Stimulated activated naive CD8-positive, alpha-beta T cell treated with anti-CD3 and anti-CD28 coated beads, Interleukin-15, Interleukin-2, amounts not matched to agents 100 ng/mL and 50 ng/mL, for 24 hours (primary cell): ENCODE data around the gene CACNG4.

Experiments
- H3K27ac Mint-ChIP-seq: one replicate; pipeline ENCODE4 v1.8.0; 2021; ENCODE audit warnings: mild to moderate bottlenecking, mixed read lengths
- H3K27me3 Mint-ChIP-seq: one replicate; pipeline ENCODE4 v1.8.0; 2021; ENCODE audit warnings: mixed read lengths
- H3K36me3 Mint-ChIP-seq: one replicate; pipeline ENCODE4 v1.8.0; 2021; ENCODE audit warnings: low read depth, mixed read lengths
- H3K4me1 Mint-ChIP-seq: one replicate; pipeline ENCODE4 v1.8.0; 2021; ENCODE audit warnings: low read depth, mixed read lengths
- H3K4me3 Mint-ChIP-seq: one replicate; pipeline ENCODE4 v1.8.0; 2021; ENCODE audit warnings: mild to moderate bottlenecking, mixed read lengths
- H3K9me3 Mint-ChIP-seq: one replicate; pipeline ENCODE4 v1.8.0; 2021; ENCODE audit warnings: mixed read lengths

The CACNG4 gene

GRCh38 chr17:66963909-66964771 is at the start of gene CACNG4:
Gene CACNG4, plus strand, starts transcription at chr17:66964707. Its CDS starts 205 bp downstream, at chr17:66964912.
- no peaks in the 10 kb centered on the region for H3K9me3 Mint-ChIP-seq
- peaks cover 7% of the 10 kb centered on the region for H3K4me1 Mint-ChIP-seq
- peak within 1 kb of the TSS; percentile 63 for H3K4me3 Mint-ChIP-seq
- peaks cover 52% of the 10 kb centered on the region for H3K27me3 Mint-ChIP-seq
- no peak within 1 kb of the TSS for H3K27ac Mint-ChIP-seq
- no peaks in the 10 kb centered on the region for H3K36me3 Mint-ChIP-seq

- Mint-ChIP-seq H3K4me3 (no peak overlapping the region), H3K27me3 (peaks cover 13% of the 10 kb centered on the region), H3K9me3 (no peaks in the 10 kb centered on the region), H3K4me1 (no peaks in the 10 kb centered on the region), H3K27ac (no peak overlapping the region), H3K36me3 (no peaks in the 10 kb centered on the region)
These were observed 49.3 kb upstream of the CACNG4 start for GRCh38 chr17:66915204-66915611.

GRCh38 chr17:66915792-66916191 is 48.7 kb upstream of the CACNG4 start:
- H3K9me3 Mint-ChIP-seq = no peaks in the 10 kb centered on the region
- H3K36me3 Mint-ChIP-seq = no peaks in the 10 kb centered on the region
- peaks cover 13% of the 10 kb centered on the region for H3K27me3 Mint-ChIP-seq
- H3K27ac Mint-ChIP-seq = no peak overlapping the region
- no peak overlapping the region for H3K4me3 Mint-ChIP-seq
- no peaks in the 10 kb centered on the region for H3K4me1 Mint-ChIP-seq

GRCh38 chr17:66916946-66917345 is 47.6 kb upstream of the CACNG4 start:
- H3K27ac Mint-ChIP-seq = no peak overlapping the region
- peaks cover 17% of the 10 kb centered on the region for H3K27me3 Mint-ChIP-seq
- no peak overlapping the region for H3K4me3 Mint-ChIP-seq
- no peaks in the 10 kb centered on the region for H3K4me1 Mint-ChIP-seq
- peaks cover 4% of the 10 kb centered on the region for H3K36me3 Mint-ChIP-seq
- peaks cover 5% of the 10 kb centered on the region for H3K9me3 Mint-ChIP-seq

GRCh38 chr17:66918896-66919295 is 45.6 kb upstream of the CACNG4 start:
- Mint-ChIP-seq H3K27ac (no peak overlapping the region), H3K36me3 (peaks cover 4% of the 10 kb centered on the region), H3K4me3 (no peak overlapping the region), H3K9me3 (peaks cover 7% of the 10 kb centered on the region), H3K4me1 (no peaks in the 10 kb centered on the region), H3K27me3 (peaks cover 19% of the 10 kb centered on the region)

- Mint-ChIP-seq H3K4me3 (no peak overlapping the region), H3K27ac (no peak overlapping the region), H3K36me3 (peaks cover 4% of the 10 kb centered on the region), H3K9me3 (peaks cover 7% of the 10 kb centered on the region), H3K27me3 (peaks cover 26% of the 10 kb centered on the region), H3K4me1 (no peaks in the 10 kb centered on the region)
These were observed 44.1 kb upstream of the CACNG4 start for GRCh38 chr17:66920435-66920834.

GRCh38 chr17:66920950-66921349 is 43.6 kb upstream of the CACNG4 start:
- no peak overlapping the region for H3K27ac Mint-ChIP-seq
- peaks cover 25% of the 10 kb centered on the region for H3K27me3 Mint-ChIP-seq
- no peaks in the 10 kb centered on the region for H3K4me1 Mint-ChIP-seq
- peaks cover 4% of the 10 kb centered on the region for H3K36me3 Mint-ChIP-seq
- H3K9me3 Mint-ChIP-seq = peaks cover 7% of the 10 kb centered on the region
- no peak overlapping the region for H3K4me3 Mint-ChIP-seq

GRCh38 chr17:66923886-66924285 is 40.6 kb upstream of the CACNG4 start:
- H3K27me3 Mint-ChIP-seq = peaks cover 41% of the 10 kb centered on the region
- H3K36me3 Mint-ChIP-seq = peaks cover 4% of the 10 kb centered on the region
- H3K9me3 Mint-ChIP-seq = peaks cover 7% of the 10 kb centered on the region
- no peak overlapping the region for H3K4me3 Mint-ChIP-seq
- H3K4me1 Mint-ChIP-seq = no peaks in the 10 kb centered on the region
- H3K27ac Mint-ChIP-seq = no peak overlapping the region

GRCh38 chr17:66925811-66926500 is 38.6 kb upstream of the CACNG4 start:
- Mint-ChIP-seq H3K27ac (no peak overlapping the region), H3K4me1 (no peaks in the 10 kb centered on the region), H3K4me3 (no peak overlapping the region), H3K27me3 (peaks cover 48% of the 10 kb centered on the region), H3K36me3 (peaks cover 4% of the 10 kb centered on the region), H3K9me3 (peaks cover 7% of the 10 kb centered on the region)

- H3K4me1 Mint-ChIP-seq = no peaks in the 10 kb centered on the region
- H3K4me3 Mint-ChIP-seq = no peak overlapping the region
- no peaks in the 10 kb centered on the region for H3K36me3 Mint-ChIP-seq
- no peak overlapping the region for H3K27ac Mint-ChIP-seq
- H3K27me3 Mint-ChIP-seq = peaks cover 43% of the 10 kb centered on the region
- H3K9me3 Mint-ChIP-seq = no peaks in the 10 kb centered on the region
These were observed 35.6 kb upstream of the CACNG4 start for GRCh38 chr17:66928949-66929348.

GRCh38 chr17:66929591-66929990 is 34.9 kb upstream of the CACNG4 start:
- Mint-ChIP-seq H3K4me3 (no peak overlapping the region), H3K27ac (no peak overlapping the region), H3K27me3 (peaks cover 37% of the 10 kb centered on the region), H3K9me3 (peaks cover under 1% of the 10 kb centered on the region), H3K36me3 (no peaks in the 10 kb centered on the region), H3K4me1 (no peaks in the 10 kb centered on the region)

- peaks cover 5% of the 10 kb centered on the region for H3K9me3 Mint-ChIP-seq
- peaks cover 37% of the 10 kb centered on the region for H3K27me3 Mint-ChIP-seq
- no peak overlapping the region for H3K4me3 Mint-ChIP-seq
- no peaks in the 10 kb centered on the region for H3K4me1 Mint-ChIP-seq
- no peaks in the 10 kb centered on the region for H3K36me3 Mint-ChIP-seq
- no peak overlapping the region for H3K27ac Mint-ChIP-seq
These were observed 33.6 kb upstream of the CACNG4 start for GRCh38 chr17:66930933-66931332.

- Mint-ChIP-seq H3K4me1 (no peaks in the 10 kb centered on the region), H3K9me3 (peaks cover 5% of the 10 kb centered on the region), H3K36me3 (no peaks in the 10 kb centered on the region), H3K4me3 (no peak overlapping the region), H3K27me3 (peaks cover 27% of the 10 kb centered on the region), H3K27ac (no peak overlapping the region)
These were observed 32.2 kb upstream of the CACNG4 start for GRCh38 chr17:66932311-66932710.

- Mint-ChIP-seq H3K9me3 (peaks cover 5% of the 10 kb centered on the region), H3K27ac (no peak overlapping the region), H3K36me3 (no peaks in the 10 kb centered on the region), H3K27me3 (peaks cover 24% of the 10 kb centered on the region), H3K4me3 (no peak overlapping the region), H3K4me1 (no peaks in the 10 kb centered on the region)
These were observed 30.5 kb upstream of the CACNG4 start for GRCh38 chr17:66934040-66934439.

GRCh38 chr17:66935717-66936116 is 28.8 kb upstream of the CACNG4 start:
- no peaks in the 10 kb centered on the region for H3K36me3 Mint-ChIP-seq
- peaks cover 26% of the 10 kb centered on the region for H3K27me3 Mint-ChIP-seq
- H3K27ac Mint-ChIP-seq = no peak overlapping the region
- H3K4me3 Mint-ChIP-seq = no peak overlapping the region
- no peaks in the 10 kb centered on the region for H3K4me1 Mint-ChIP-seq
- peaks cover 5% of the 10 kb centered on the region for H3K9me3 Mint-ChIP-seq
